ENCODE results near the gene DCST1. TPM values are rescaled to one million over a fixed set of nuclear protein-coding genes. Genes with fewer than 3 reads are reported as not detected.
"Not testable (repeated sequence)": the region's sequence is repeated elsewhere in the genome, so short reads cannot be mapped to it uniquely, and the experiment has no call there.

The DCST1 gene
- total RNA-seq, 4 donors from 2014 or later = 0.19 TPM; not detected in 3

- Histone ChIP-seq H3K36me3 (peaks cover 0 to 31% (median 0%) of the 10 kb centered on the region in 3 donors), H3K4me1 (peaks cover 18 to 47% (median 20%) of the 10 kb centered on the region in 3 donors)
- 63 to 66% methylated on average over 13 of the region's 13 CpGs for WGBS, 2 donors
- H3K27me3 ChIP-seq, H3K4me3 ChIP-seq, H3K27ac ChIP-seq, DNase-seq, H3K9me3 ChIP-seq: not testable (repeated sequence)
- peak in 4 of 6 experiments; percentile 14 to 45 (median 34) for TF ChIP-seq CTCF (IDR thresholded peaks at IDR 0.05)
- intact Hi-C loops (cut with DNase I) = loop anchor here (5.0 kb wide), 1 partner anchor 33 kb away; the partner anchor contains the start of gene PYGO2
These were observed 38.2 kb upstream of the DCST1 start for GRCh38 chr1:154995301-154995983.

GRCh38 chr1:154996966-154997701, 36.5 kb upstream of the DCST1 start:
- no peaks in the 10 kb centered on the region for H3K9me3 ChIP-seq
- H3K27me3 ChIP-seq = no peaks in the 10 kb centered on the region
- peaks cover 18 to 47% (median 20%) of the 10 kb centered on the region in 3 donors for H3K4me1 ChIP-seq
- peaks cover 0 to 14% (median 0%) of the 10 kb centered on the region in 3 donors for H3K36me3 ChIP-seq
- 81 to 87% methylated on average over 7 to 10 of the region's 15 CpGs for WGBS, 2 donors
- TF ChIP-seq POLR2A (IDR thresholded peaks at IDR 0.05) (no peak), CTCF (IDR thresholded peaks at IDR 0.05) (no peak)
- intact Hi-C loops (cut with DNase I) = loop anchor here (5.0 kb wide), 1 partner anchor 35 kb away; the partner anchor contains the start of gene PYGO2
- H3K4me3 ChIP-seq = no peak overlapping the region
- no peak overlapping the region for H3K27ac ChIP-seq
- no peak for DNase-seq

- no peak for DNase-seq
- H3K27ac ChIP-seq = peak overlapping the region in 1 of 4 donors; percentile 99
- no peak for TF ChIP-seq CTCF (IDR thresholded peaks at IDR 0.05)
- TF ChIP-seq POLR2A (IDR thresholded peaks at IDR 0.05) = no peak
- no peaks in the 10 kb centered on the region for H3K27me3 ChIP-seq
- peaks cover 0 to 2% (median 0%) of the 10 kb centered on the region in 3 donors for H3K36me3 ChIP-seq
- no peak overlapping the region for H3K4me3 ChIP-seq
- intact Hi-C loops (cut with DNase I) = loop anchor here (5.0 kb wide), 1 partner anchor 36 kb away; the partner anchor contains the start of gene PYGO2
- peaks cover 18 to 47% (median 20%) of the 10 kb centered on the region in 3 donors for H3K4me1 ChIP-seq
- WGBS, 2 donors = 70 to 77% methylated on average over 16 of the region's 16 CpGs
- no peaks in the 10 kb centered on the region for H3K9me3 ChIP-seq
These were observed 35.3 kb upstream of the DCST1 start for GRCh38 chr1:154998201-154998780.

GRCh38 chr1:154998818-154999570, 34.6 kb upstream of the DCST1 start:
- DNase-seq = no peak
- Histone ChIP-seq H3K36me3 (no peaks in the 10 kb centered on the region), H3K4me3 (peak overlapping the region; percentile 77 to 96 (median 86)), H3K4me1 (peaks cover 18 to 48% (median 25%) of the 10 kb centered on the region in 3 donors), H3K27me3 (no peaks in the 10 kb centered on the region), H3K9me3 (no peaks in the 10 kb centered on the region), H3K27ac (peak overlapping the region; percentile 97 to 99 (median 98))
- TF ChIP-seq POLR2A (IDR thresholded peaks at IDR 0.05) (no peak), CTCF (IDR thresholded peaks at IDR 0.05) (peak; percentile 69 to 91 (median 84))
- intact Hi-C loops (cut with DNase I) = loop anchor here (5.0 kb wide), 1 partner anchor 37 kb away; the partner anchor contains the start of gene PYGO2
- WGBS, 2 donors = 12 to 23% methylated on average over 14 to 27 of the region's 40 CpGs

All from esophagus squamous epithelium (tissue), 5 donors.